ENCODE results near the gene GLI3.

DNA sequence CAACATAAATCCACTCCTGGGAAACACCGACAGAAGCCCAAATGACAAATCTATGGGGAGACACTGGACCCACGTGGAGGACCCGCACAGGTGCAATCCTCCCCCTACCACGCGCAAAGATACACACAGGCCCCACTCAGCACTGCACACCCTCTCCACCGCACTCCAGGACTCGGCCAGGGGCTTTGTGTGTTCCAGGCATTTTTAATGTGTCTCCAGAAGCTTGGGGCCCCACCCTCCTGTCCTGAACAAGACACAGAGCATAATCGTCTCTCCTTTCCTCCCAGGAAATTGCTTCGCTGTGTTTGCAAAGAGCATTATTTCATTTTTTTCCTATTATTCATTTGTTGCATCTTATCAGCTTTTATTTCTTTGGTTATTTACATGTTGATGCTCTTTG lies 82.8 kb downstream of the GLI3 start:
- TF ChIP-seq MYC (IDR thresholded peaks at IDR 0.05; ENCODE audit: borderline replicate concordance, low read length) = no peak
- TF ChIP-seq POLR2A (IDR thresholded peaks at IDR 0.05; ENCODE audit: low read length) = no peak
- TF ChIP-seq, protein P1, sequence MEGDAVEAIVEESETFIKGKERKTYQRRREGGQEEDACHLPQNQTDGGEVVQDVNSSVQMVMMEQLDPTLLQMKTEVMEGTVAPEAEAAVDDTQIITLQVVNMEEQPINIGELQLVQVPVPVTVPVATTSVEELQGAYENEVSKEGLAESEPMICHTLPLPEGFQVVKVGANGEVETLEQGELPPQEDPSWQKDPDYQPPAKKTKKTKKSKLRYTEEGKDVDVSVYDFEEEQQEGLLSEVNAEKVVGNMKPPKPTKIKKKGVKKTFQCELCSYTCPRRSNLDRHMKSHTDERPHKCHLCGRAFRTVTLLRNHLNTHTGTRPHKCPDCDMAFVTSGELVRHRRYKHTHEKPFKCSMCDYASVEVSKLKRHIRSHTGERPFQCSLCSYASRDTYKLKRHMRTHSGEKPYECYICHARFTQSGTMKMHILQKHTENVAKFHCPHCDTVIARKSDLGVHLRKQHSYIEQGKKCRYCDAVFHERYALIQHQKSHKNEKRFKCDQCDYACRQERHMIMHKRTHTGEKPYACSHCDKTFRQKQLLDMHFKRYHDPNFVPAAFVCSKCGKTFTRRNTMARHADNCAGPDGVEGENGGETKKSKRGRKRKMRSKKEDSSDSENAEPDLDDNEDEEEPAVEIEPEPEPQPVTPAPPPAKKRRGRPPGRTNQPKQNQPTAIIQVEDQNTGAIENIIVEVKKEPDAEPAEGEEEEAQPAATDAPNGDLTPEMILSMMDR (IDR thresholded peaks at IDR 0.05) = no peak
- no peak for TF ChIP-seq CEBPB (IDR thresholded peaks at IDR 0.05)
- TF ChIP-seq MAFK (IDR thresholded peaks at IDR 0.05; ENCODE audit: partially characterized antibody) = no peak
- TF ChIP-seq NFE2L2 (conservative IDR thresholded peaks at IDR 0.05; ENCODE audit: low read length) = no peak
- TF ChIP-seq, protein P2, sequence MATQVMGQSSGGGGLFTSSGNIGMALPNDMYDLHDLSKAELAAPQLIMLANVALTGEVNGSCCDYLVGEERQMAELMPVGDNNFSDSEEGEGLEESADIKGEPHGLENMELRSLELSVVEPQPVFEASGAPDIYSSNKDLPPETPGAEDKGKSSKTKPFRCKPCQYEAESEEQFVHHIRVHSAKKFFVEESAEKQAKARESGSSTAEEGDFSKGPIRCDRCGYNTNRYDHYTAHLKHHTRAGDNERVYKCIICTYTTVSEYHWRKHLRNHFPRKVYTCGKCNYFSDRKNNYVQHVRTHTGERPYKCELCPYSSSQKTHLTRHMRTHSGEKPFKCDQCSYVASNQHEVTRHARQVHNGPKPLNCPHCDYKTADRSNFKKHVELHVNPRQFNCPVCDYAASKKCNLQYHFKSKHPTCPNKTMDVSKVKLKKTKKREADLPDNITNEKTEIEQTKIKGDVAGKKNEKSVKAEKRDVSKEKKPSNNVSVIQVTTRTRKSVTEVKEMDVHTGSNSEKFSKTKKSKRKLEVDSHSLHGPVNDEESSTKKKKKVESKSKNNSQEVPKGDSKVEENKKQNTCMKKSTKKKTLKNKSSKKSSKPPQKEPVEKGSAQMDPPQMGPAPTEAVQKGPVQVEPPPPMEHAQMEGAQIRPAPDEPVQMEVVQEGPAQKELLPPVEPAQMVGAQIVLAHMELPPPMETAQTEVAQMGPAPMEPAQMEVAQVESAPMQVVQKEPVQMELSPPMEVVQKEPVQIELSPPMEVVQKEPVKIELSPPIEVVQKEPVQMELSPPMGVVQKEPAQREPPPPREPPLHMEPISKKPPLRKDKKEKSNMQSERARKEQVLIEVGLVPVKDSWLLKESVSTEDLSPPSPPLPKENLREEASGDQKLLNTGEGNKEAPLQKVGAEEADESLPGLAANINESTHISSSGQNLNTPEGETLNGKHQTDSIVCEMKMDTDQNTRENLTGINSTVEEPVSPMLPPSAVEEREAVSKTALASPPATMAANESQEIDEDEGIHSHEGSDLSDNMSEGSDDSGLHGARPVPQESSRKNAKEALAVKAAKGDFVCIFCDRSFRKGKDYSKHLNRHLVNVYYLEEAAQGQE (IDR thresholded peaks at IDR 0.05) = no peak
- TF ChIP-seq BHLHE40 (IDR thresholded peaks at IDR 0.05; ENCODE audit: low read depth, low read length) = no peak
